CD4-positive, alpha-beta T cell treated with Interleukin-12 subunit alpha and Interleukin-12 subunit beta, for 1 hour (primary cell): ENCODE results near the gene ZSCAN21.

Source experiments
- DNase-seq: peaks from one replicate; pipeline ENCODE4 v3.0.0-alpha.2; 2020

ZSCAN21 gene

GRCh38 chr7:100079024-100079560, 29.5 kb downstream of the ZSCAN21 start:
- no peak for DNase-seq

GRCh38 chr7:100080907-100081534, 31.4 kb downstream of the ZSCAN21 start:
- DNase-seq, result no peak

GRCh38 chr7:100081535-100082102, 32.0 kb downstream of the ZSCAN21 start, which contains the start of gene ZNF3:
TSS of gene ZNF3 (minus strand) at chr7:100081723. CDS start at chr7:100077357, 4,366 bp downstream.
- peak; percentile 99 for DNase-seq

- no peak for DNase-seq
Measured at GRCh38 chr7:100082978-100083377, 33.4 kb downstream of the ZSCAN21 start.

GRCh38 chr7:100085515-100085914, 35.9 kb downstream of the ZSCAN21 start:
- DNase-seq, result no peak

GRCh38 chr7:100087055-100087750, 37.6 kb downstream of the ZSCAN21 start:
- no peak for DNase-seq

GRCh38 chr7:100088095-100088620, 38.6 kb downstream of the ZSCAN21 start:
- no peak for DNase-seq

GRCh38 chr7:100088621-100089457, 39.3 kb downstream of the ZSCAN21 start, which contains the start of gene COPS6:
TSS of gene COPS6 (plus strand) at chr7:100088969. CDS start at chr7:100088991, 22 bp downstream.
- peak; percentile 89 for DNase-seq

- no peak for DNase-seq
Measured at GRCh38 chr7:100089458-100090196, 40.1 kb downstream of the ZSCAN21 start.

- DNase-seq, result no peak
Measured at GRCh38 chr7:100090527-100091410, 41.2 kb downstream of the ZSCAN21 start.

- no peak for DNase-seq
Measured at GRCh38 chr7:100091411-100092181, 42.0 kb downstream of the ZSCAN21 start.

GRCh38 chr7:100093054-100093453, 43.5 kb downstream of the ZSCAN21 start:
- DNase-seq, result no peak

- no peak for DNase-seq
Measured at GRCh38 chr7:100093498-100093897, 43.9 kb downstream of the ZSCAN21 start.

GRCh38 chr7:100093925-100094486, 44.4 kb downstream of the ZSCAN21 start:
- DNase-seq, result no peak

- no peak for DNase-seq
Measured at GRCh38 chr7:100095289-100095688, 45.7 kb downstream of the ZSCAN21 start.

GRCh38 chr7:100095704-100096103, 46.1 kb downstream of the ZSCAN21 start:
- DNase-seq, result no peak

GRCh38 chr7:100098913-100099312, 49.3 kb downstream of the ZSCAN21 start:
- DNase-seq, result no peak

- no peak for DNase-seq
Measured at GRCh38 chr7:100099452-100099851, 49.9 kb downstream of the ZSCAN21 start.

- DNase-seq, result peak; percentile 89
Measured at GRCh38 chr7:100100420-100101015, 50.9 kb downstream of the ZSCAN21 start.
